Esophagus squamous epithelium (tissue), 4 donors: ENCODE measurements around the gene CALY.

Experiments used
- CTCF ChIP-seq, 6 experiments: fragments of 450-650 bp in 4 of 6; fragments of 200-600 bp in 2 of 6; sonication (generic) in 2 of 6; IDR thresholded peaks; one replicate each; pipeline ENCODE4 v1.5.1; 2016 to 2019; ENCODE audit warnings: antibody characterized with exemption in 6 of 6, mild to moderate bottlenecking in 4 of 6, moderate library complexity in 4 of 6
- POLR2A ChIP-seq, 4 donors: fragments of 450-650 bp; IDR thresholded peaks; one replicate each; pipeline ENCODE4 v1.6.1; 2017; ENCODE audit warnings: antibody characterized with exemption in 4 of 4, mild to moderate bottlenecking in 4 of 4, moderate library complexity in 3 of 4

- TF ChIP-seq CTCF (IDR thresholded peaks at IDR 0.05) (no peak), POLR2A (IDR thresholded peaks at IDR 0.05) (no peak)
Observed at GRCh38 chr10:133353988-133354605, 17.4 kb upstream of the CALY start.
